ENCODE results near the gene NOTCH2. TPM values are rescaled to one million over a fixed set of nuclear protein-coding genes. Genes with fewer than 3 reads are reported as not detected.

Gene NOTCH2
- total and polyA plus RNA-seq, 2 experiments from 2014 or later: 42.2 to 85.8 TPM

DNA sequence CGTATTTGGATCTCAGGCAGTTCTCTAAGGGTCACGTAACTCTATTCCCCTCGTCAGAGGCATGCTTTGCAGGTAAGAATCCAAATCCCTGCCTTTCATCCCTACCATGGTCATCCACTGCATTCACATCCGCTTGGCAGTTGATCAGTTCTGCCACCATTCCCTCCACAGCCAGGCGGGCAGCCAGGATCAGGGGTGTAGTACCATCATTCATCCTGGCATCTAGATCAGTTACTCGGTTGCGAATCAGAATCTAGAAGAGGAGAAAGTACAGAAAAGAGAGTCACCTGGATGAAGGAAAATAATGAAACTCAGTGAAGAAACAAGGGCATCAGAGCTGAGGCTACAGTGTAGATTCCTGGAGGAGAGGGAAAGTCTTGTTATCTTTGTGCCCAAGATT, 151.2 kb downstream of the NOTCH2 start:
- Histone ChIP-seq H3K27ac (no peak overlapping the region), H4K20me1 (ENCODE audit: insufficient read depth, poor library complexity, severe bottlenecking) (no peaks in the 10 kb centered on the region), H2AFZ (no peak overlapping the region), H3K27me3 (no peaks in the 10 kb centered on the region), H3K4me2 (no peak overlapping the region), H3K9me3 (ENCODE audit: low read depth) (no peaks in the 10 kb centered on the region), H3K9me2 (replicated peaks; ENCODE audit: insufficient read depth) (no peaks in the 10 kb centered on the region), H3K79me2 (no peaks in the 10 kb centered on the region), H3K4me3 (no peak overlapping the region), H3K4me1 (ENCODE audit: insufficient read depth) (no peaks in the 10 kb centered on the region), H3K36me3 (replicated peaks; ENCODE audit: insufficient read depth, low read depth) (peaks cover 15% of the 10 kb centered on the region)
- WGBS (ENCODE audit: low lambda C conversion rate, missing lambda C conversion rate): 95% methylated on average over 7 of the region's 7 CpGs
- no peak for DNase-seq (ENCODE audit: low spot score)
- TF ChIP-seq CTCF (IDR thresholded peaks at IDR 0.05; ENCODE audit: poor library complexity) (no peak), EZH2phosphoT487 (IDR thresholded peaks at IDR 0.05; ENCODE audit: low read depth, severe bottlenecking, unreplicated experiment) (no peak), EZH2 (IDR thresholded peaks at IDR 0.05; ENCODE audit: borderline replicate concordance) (no peak)

- no peak for DNase-seq (ENCODE audit: low spot score)
- H2AFZ ChIP-seq: no peak overlapping the region
- no peaks in the 10 kb centered on the region for H3K79me2 ChIP-seq
- H3K27ac ChIP-seq: no peak overlapping the region
- H3K4me3 ChIP-seq: no peak overlapping the region
- TF ChIP-seq EZH2 (IDR thresholded peaks at IDR 0.05; ENCODE audit: borderline replicate concordance) (no peak), EZH2phosphoT487 (IDR thresholded peaks at IDR 0.05; ENCODE audit: low read depth, severe bottlenecking, unreplicated experiment) (no peak), CTCF (IDR thresholded peaks at IDR 0.05; ENCODE audit: poor library complexity) (no peak)
- no peaks in the 10 kb centered on the region for H3K9me3 ChIP-seq (ENCODE audit: low read depth)
- no peaks in the 10 kb centered on the region for H3K27me3 ChIP-seq
- no peaks in the 10 kb centered on the region for H3K4me1 ChIP-seq (ENCODE audit: insufficient read depth)
- 94% methylated on average over 5 of the region's 5 CpGs for WGBS (ENCODE audit: low lambda C conversion rate, missing lambda C conversion rate)
- H3K36me3 ChIP-seq (replicated peaks; ENCODE audit: insufficient read depth, low read depth): peaks cover 15% of the 10 kb centered on the region
- H3K9me2 ChIP-seq (replicated peaks; ENCODE audit: insufficient read depth): no peaks in the 10 kb centered on the region
- no peak overlapping the region for H3K4me2 ChIP-seq
- no peaks in the 10 kb centered on the region for H4K20me1 ChIP-seq (ENCODE audit: insufficient read depth, poor library complexity, severe bottlenecking)
These were observed 152.0 kb downstream of the NOTCH2 start for GRCh38 chr1:119917304-119918055.

DNA sequence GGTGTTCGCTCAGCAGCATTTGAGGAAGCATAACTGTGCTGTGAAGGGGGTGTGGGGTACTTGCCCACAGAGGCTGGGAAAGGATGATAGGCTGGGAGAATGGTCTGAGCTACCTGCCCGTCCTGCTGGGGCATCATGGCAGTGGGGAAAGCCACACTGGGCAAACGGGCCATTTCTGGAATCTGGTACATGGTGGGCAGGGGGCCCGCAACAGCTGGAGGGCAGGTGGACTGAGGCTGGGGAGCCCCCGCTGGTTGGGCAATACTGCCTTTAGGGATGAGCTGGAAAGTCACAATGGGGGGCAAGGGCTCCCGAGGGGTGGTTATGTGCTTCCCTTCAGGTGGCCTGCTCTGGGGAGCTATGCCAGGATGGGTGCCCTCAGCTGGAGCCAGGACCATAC, 153.9 kb downstream of the NOTCH2 start:
- Histone ChIP-seq H3K27me3 (no peaks in the 10 kb centered on the region), H3K79me2 (no peaks in the 10 kb centered on the region), H3K27ac (no peak overlapping the region), H3K4me1 (ENCODE audit: insufficient read depth) (no peaks in the 10 kb centered on the region), H3K4me2 (no peak overlapping the region), H3K9me3 (ENCODE audit: low read depth) (no peaks in the 10 kb centered on the region), H4K20me1 (ENCODE audit: insufficient read depth, poor library complexity, severe bottlenecking) (no peaks in the 10 kb centered on the region), H3K36me3 (replicated peaks; ENCODE audit: insufficient read depth, low read depth) (peaks cover 15% of the 10 kb centered on the region), H3K4me3 (no peak overlapping the region), H3K9me2 (replicated peaks; ENCODE audit: insufficient read depth) (no peaks in the 10 kb centered on the region), H2AFZ (no peak overlapping the region)
- TF ChIP-seq CTCF (IDR thresholded peaks at IDR 0.05; ENCODE audit: poor library complexity) (no peak), EZH2phosphoT487 (IDR thresholded peaks at IDR 0.05; ENCODE audit: low read depth, severe bottlenecking, unreplicated experiment) (no peak), EZH2 (IDR thresholded peaks at IDR 0.05; ENCODE audit: borderline replicate concordance) (no peak)
- 97% methylated on average over 6 of the region's 6 CpGs for WGBS (ENCODE audit: low lambda C conversion rate, missing lambda C conversion rate)
- no peak for DNase-seq (ENCODE audit: low spot score)

All from hepatocyte (in vitro differentiated cells).